Measurements from ENCODE around the gene IER5L. TPM values are rescaled to one million over a fixed set of nuclear protein-coding genes. Genes with fewer than 3 reads are reported as not detected.
A peak's percentile ranks its signal among the peaks of the same experiment; 100 is the strongest.

IER5L gene
- total and polyA plus RNA-seq, 2 of the 8 experiments (the other 6 are each of a cell fraction or from before 2014, with no cell fraction given) = 0.65 to 1.0 TPM

- H2AFZ ChIP-seq (ENCODE audit: low read length) = no peak overlapping the region
- no peaks in the 10 kb centered on the region for H3K79me1 ChIP-seq (ENCODE audit: low read depth, low read length)
- no peak overlapping the region for H4K8ac ChIP-seq (ENCODE audit: extremely low read depth, insufficient read depth, low read length)
- DNase-seq (ENCODE audit: low read depth in 1 of 2, low spot score in 2 of 2) (no peak), FAIRE-seq (no peak)
- peak overlapping the region; percentile 40 for H3K4ac ChIP-seq (replicated peaks; ENCODE audit: insufficient read length, low read depth, low read length)
- H3K27ac ChIP-seq (ENCODE audit: low read depth, low read length) = no peak overlapping the region
- H2BK20ac ChIP-seq (ENCODE audit: low read length) = no peak overlapping the region
- peaks cover 25% of the 10 kb centered on the region for H3K23me2 ChIP-seq (ENCODE audit: low read depth, low read length)
- no peak overlapping the region for H2BK15ac ChIP-seq (ENCODE audit: low read length)
- peaks cover 29 to 67% (median 59%) of the 10 kb centered on the region in 4 experiments for H3K27me3 ChIP-seq (replicated peaks in 1 of 4; ENCODE audit: control insufficient read depth in 3 of 4, extremely low read depth in 1 of 4, insufficient read depth in 3 of 4, low read length in 3 of 4)
- peaks cover 5 to 8% of the 10 kb centered on the region in 2 experiments for H4K20me1 ChIP-seq (replicated peaks in 1 of 2; ENCODE audit: control insufficient read depth in 1 of 2, insufficient read depth in 2 of 2, low read length in 2 of 2)
- 0 out of 2 replicates have a peak overlapping the region, but pooled peaks have one; percentile 39 for H2BK12ac ChIP-seq (ENCODE audit: low read depth, low read length)
- H2AK5ac ChIP-seq (ENCODE audit: low read depth, low read length) = no peak overlapping the region
- no peak overlapping the region for H3K23ac ChIP-seq (ENCODE audit: insufficient read length)
- H3K18ac ChIP-seq (ENCODE audit: extremely low read depth, low read length) = peak overlapping the region; percentile 71; the same call in 1 of the 2 replicates
- H2BK120ac ChIP-seq (replicated peaks; ENCODE audit: low read depth, low read length) = peak overlapping the region; percentile 81
- H3K36me3 ChIP-seq (ENCODE audit: control insufficient read depth in 2 of 4, insufficient read depth in 4 of 4, low read length in 3 of 4) = no peaks in the 10 kb centered on the region
- H3K4me3 ChIP-seq (ENCODE audit: extremely low read depth in 1 of 4, insufficient read depth in 2 of 4, low read depth in 3 of 4, low read length in 4 of 4) = peak overlapping the region; percentile 28 to 71 (median 42); a peak in 7 of 8 replicates
- H3K79me2 ChIP-seq (ENCODE audit: control insufficient read depth in 1 of 2, insufficient read depth in 2 of 2, low read length in 2 of 2) = no peaks in the 10 kb centered on the region
- H3K56ac ChIP-seq (replicated peaks; ENCODE audit: insufficient read length, low read depth, low read length) = no peak overlapping the region
- ChIA-PET POLR2A (ENCODE audit: partially characterized antibody) (interaction anchor here (1.4 to 4.5 kb wide), 4 partner anchors 9 to 160 kb away, joined by 4 to 29 read pairs (median 18); no protein-coding TSS in a partner anchor), CTCF (ENCODE audit: partially characterized antibody) (interaction anchor here (1.0 to 27.8 kb wide), 12 partner anchors 8 to 441 kb away, joined by 3 to 831 read pairs (median 5); no protein-coding TSS in a partner anchor)
- H4K5ac ChIP-seq (ENCODE audit: insufficient read length, low read depth, low read length) = no peak overlapping the region
- H3K9me3 ChIP-seq (ENCODE audit: insufficient read depth in 2 of 2, low read depth in 1 of 2, low read length in 1 of 2) = no peaks in the 10 kb centered on the region; a peak in 1 of 4 replicates
- H2BK5ac ChIP-seq (ENCODE audit: low read depth, low read length) = peak overlapping the region; percentile 60; the same call in 1 of the 2 replicates
- peak overlapping the region; percentile 92 to 94 for H3K4me2 ChIP-seq (ENCODE audit: insufficient read depth in 1 of 2, low read depth in 2 of 2, low read length in 2 of 2)
- no peak overlapping the region for H3K14ac ChIP-seq (ENCODE audit: insufficient read length)
- WGBS, 2 experiments (ENCODE audit: extremely low coverage in 1 of 2, insufficient coverage in 1 of 2, insufficient read length in 1 of 2, insufficient replicate concordance in 2 of 2, low coverage in 1 of 2, low lambda C conversion rate in 2 of 2, missing lambda C conversion rate in 1 of 2) = 2% methylated on average over 10 of the region's 10 CpGs; no CpG with 5 or more reads in 1 of the 2 experiments
- H3K9ac ChIP-seq (replicated peaks in 1 of 4; ENCODE audit: extremely low read depth in 1 of 4, low read depth in 3 of 4, low read length in 3 of 4) = no peak overlapping the region
- H4K91ac ChIP-seq (replicated peaks; ENCODE audit: insufficient read length, low read length) = no peak overlapping the region
- peaks cover 0 to 24% (median 13%) of the 10 kb centered on the region in 4 experiments; a peak in 6 of 7 replicates for H3K4me1 ChIP-seq (replicated peaks in 1 of 4; ENCODE audit: control insufficient read depth in 3 of 4, insufficient read depth in 4 of 4, low read length in 3 of 4)
- no peak for TF ChIP-seq FOSL1 (IDR thresholded peaks at IDR 0.05; ENCODE audit: insufficient read depth, low read depth, low read length)
- TF ChIP-seq BRCA1 (IDR thresholded peaks at IDR 0.05; ENCODE audit: low read depth, low read length) = no peak
- peak; percentile 64 for TF ChIP-seq SAP30 (IDR thresholded peaks at IDR 0.05; ENCODE audit: insufficient read depth, insufficient replicate concordance, low read length)
- TF ChIP-seq HDAC2 (IDR thresholded peaks at IDR 0.05; ENCODE audit: borderline replicate concordance in 1 of 2, low read depth in 2 of 2, low read length in 2 of 2) = no peak
- no peak for TF ChIP-seq KDM5A (IDR thresholded peaks at IDR 0.05; ENCODE audit: low read length)
- TF ChIP-seq, protein P1, sequence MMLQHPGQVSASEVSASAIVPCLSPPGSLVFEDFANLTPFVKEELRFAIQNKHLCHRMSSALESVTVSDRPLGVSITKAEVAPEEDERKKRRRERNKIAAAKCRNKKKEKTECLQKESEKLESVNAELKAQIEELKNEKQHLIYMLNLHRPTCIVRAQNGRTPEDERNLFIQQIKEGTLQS (IDR thresholded peaks at IDR 0.05; ENCODE audit: insufficient read depth, low read depth, low read length) = no peak
- no peak for TF ChIP-seq TEAD4 (IDR thresholded peaks at IDR 0.05; ENCODE audit: low read depth, low read length)
- TF ChIP-seq RXRA (IDR thresholded peaks at IDR 0.05; ENCODE audit: insufficient read depth, low read depth, low read length) = no peak
- no peak for TF ChIP-seq JUND (IDR thresholded peaks at IDR 0.05; ENCODE audit: low read length)
- no peak for TF ChIP-seq RNF2 (IDR thresholded peaks at IDR 0.05; ENCODE audit: borderline replicate concordance, low read depth, low read length, missing control alignments, poor library complexity, severe bottlenecking)
Observed at GRCh38 chr9:129175515-129175824, 2.6 kb downstream of the IER5L start.
